GM23248 (cell line): Measurements from ENCODE around the gene STAT4.

Source experiments
- EZH2 ChIP-seq: fragments of 200-600 bp; sonication (generic); IDR thresholded peaks from 2 replicates; pipeline ENCODE4 v1.6.1; 2018; ENCODE audit warnings: antibody characterized with exemption, mild to moderate bottlenecking; ENCODE audit not compliant: insufficient read depth, poor library complexity, severe bottlenecking
- EZH2phosphoT487 ChIP-seq: fragments of 200-600 bp; sonication (generic); IDR thresholded peaks from 2 replicates; pipeline ENCODE4 v1.6.1; 2018; ENCODE audit warnings: antibody characterized with exemption, moderate library complexity, mild to moderate bottlenecking, low read depth; ENCODE audit not compliant: insufficient read depth

DNA sequence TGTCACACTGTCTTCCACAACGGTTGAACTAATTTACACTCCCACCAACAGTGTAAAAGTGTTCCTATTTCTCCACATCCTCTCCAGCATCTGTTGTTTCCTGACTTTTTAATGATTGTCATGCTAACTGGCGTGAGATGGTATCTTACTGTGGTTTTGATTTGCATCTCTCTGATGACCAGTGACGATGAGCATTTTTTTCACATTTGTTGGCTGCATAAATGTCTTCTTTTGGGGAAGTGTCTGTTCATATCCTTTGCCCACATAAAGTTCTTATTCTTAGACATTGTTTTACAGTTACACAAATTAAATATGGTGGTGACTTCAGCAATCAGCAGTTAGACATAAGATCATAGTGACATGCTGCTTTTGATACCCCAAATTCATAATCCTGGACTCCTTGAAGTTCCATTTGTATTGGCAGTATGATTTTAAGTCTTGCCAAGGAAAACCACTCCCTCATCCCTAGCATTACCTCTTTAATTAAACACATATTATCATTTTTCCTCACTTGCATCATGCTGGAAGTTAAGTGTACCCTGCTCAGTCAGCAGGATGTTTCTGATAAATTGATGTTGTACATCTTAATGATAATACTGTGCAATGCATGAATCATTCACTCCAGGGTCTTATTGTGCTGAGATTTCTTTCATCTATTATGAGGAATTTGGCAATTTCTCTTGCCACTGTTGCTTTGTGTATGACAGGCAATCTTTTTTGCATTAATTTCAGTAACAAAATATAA, 69.2 kb downstream of the STAT4 start:
- TF ChIP-seq EZH2 (no peak), EZH2phosphoT487 (no peak)
